ENCODE data around the gene AK5. TPM values are rescaled to one million over a fixed set of nuclear protein-coding genes. Genes with fewer than 3 reads are reported as not detected.

Gene AK5
- total and polyA plus RNA-seq, 2 of the 4 experiments (the other 2 are of a cell fraction), result 22.5 to 25.8 TPM

DNA sequence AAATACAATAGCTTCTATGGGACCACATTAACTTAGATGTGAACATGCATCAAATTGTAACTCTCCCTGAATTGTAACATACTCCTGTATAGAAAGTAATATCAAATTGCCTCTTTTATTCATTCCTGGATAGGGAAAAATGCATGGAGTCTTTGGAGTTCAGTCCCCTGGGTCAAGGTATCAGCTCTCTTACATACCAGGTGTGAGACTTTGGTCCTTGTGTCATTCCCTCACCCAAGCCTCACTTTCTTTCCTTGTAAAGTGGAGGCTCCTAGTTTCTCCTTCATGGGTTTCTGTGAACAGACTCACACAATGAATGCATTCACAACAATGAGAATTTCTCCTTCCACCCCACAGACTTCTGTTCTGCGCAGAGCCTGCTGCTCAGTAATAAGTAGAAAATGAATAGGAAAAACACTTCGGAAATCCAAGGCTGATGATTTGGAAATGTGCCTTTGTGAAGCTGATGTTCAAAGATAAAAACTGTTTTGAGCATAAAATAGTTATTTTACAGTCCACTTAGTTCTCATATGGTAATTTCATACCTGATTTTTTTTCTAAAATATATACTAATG lies 185.3 kb downstream of the AK5 start:
- Histone ChIP-seq H3K27me3 (ENCODE audit: control insufficient read depth, insufficient read depth, low read length) (no peaks in the 10 kb centered on the region), H2AK9ac (replicated peaks; ENCODE audit: low read depth, low read length, poor library complexity) (no peak overlapping the region), H4K8ac (ENCODE audit: low read depth in 2 of 2, low read length in 2 of 2) (peak overlapping the region in 1 of 2 experiments; percentile 4; a peak in 3 of 4 replicates), H2AK5ac (ENCODE audit: low read depth, low read length) (no peak overlapping the region), H2AFZ (replicated peaks; ENCODE audit: low read length, poor library complexity) (no peak overlapping the region), H4K20me1 (ENCODE audit: insufficient read depth, low read length) (no peaks in the 10 kb centered on the region), H3K14ac (replicated peaks; ENCODE audit: low read depth, low read length) (no peak overlapping the region; the same call in 1 of the 2 replicates), H2BK15ac (ENCODE audit: low read depth, low read length) (no peak overlapping the region), H3K18ac (ENCODE audit: low read depth, low read length) (no peak overlapping the region), H3K4me1 (ENCODE audit: control insufficient read depth, insufficient read depth, low read length) (peaks cover 12% of the 10 kb centered on the region), H3K9me1 (ENCODE audit: insufficient read depth, low read length) (peaks cover 16% of the 10 kb centered on the region), H3K9ac (ENCODE audit: low read depth, low read length) (no peak overlapping the region), H3K56ac (ENCODE audit: extremely low read depth, insufficient read depth, low read length) (no peak overlapping the region), H3K23ac (ENCODE audit: low read depth, low read length) (no peak overlapping the region), H3K36me3 (ENCODE audit: control insufficient read depth, insufficient read depth, low read length) (no peaks in the 10 kb centered on the region), H3K9me3 (ENCODE audit: control insufficient read depth, insufficient read depth, low read length) (no peaks in the 10 kb centered on the region), H2BK5ac (ENCODE audit: low read depth, low read length, poor library complexity, severe bottlenecking) (peak overlapping the region; percentile 34), H4K5ac (ENCODE audit: low read depth, low read length) (peak overlapping the region; percentile 26; the same call in 1 of the 2 replicates), H4K91ac (ENCODE audit: insufficient read depth, low read depth, low read length) (no peak overlapping the region; the same call in 1 of the 2 replicates), H3K79me1 (ENCODE audit: low read depth in 1 of 2, low read length in 2 of 2) (peaks cover 0 to 52% of the 10 kb centered on the region in 2 experiments; a peak in 2 of 4 replicates), H2BK120ac (ENCODE audit: low read depth, low read length) (0 out of 2 replicates have a peak overlapping the region, but pooled peaks have one; percentile 2), H2BK20ac (ENCODE audit: low read depth, low read length) (0 out of 2 replicates have a peak overlapping the region, but pooled peaks have one; percentile 57), H3K4me3 (ENCODE audit: insufficient read depth, low read depth, low read length) (no peak overlapping the region), H3K27ac (ENCODE audit: insufficient read depth, low read length) (no peak overlapping the region), H3K4ac (ENCODE audit: low read depth, low read length) (peak overlapping the region; percentile 37; the same call in 1 of the 2 replicates), H3K4me2 (ENCODE audit: low read depth, low read length) (no peak overlapping the region)
- ChIA-PET CTCF (no interaction called here), POLR2A (ENCODE audit: unreplicated experiment) (no interaction called here)
- no TSS peak for BruUV-seq (replicated peaks)
- WGBS, 2 experiments (ENCODE audit: extremely low coverage in 2 of 2, insufficient read length in 1 of 2), result no CpG with 5 or more reads among the region's 2 CpGs
- in situ Hi-C loops (cut with MboI; ENCODE audit: low sequenced_read_pairs), result no loop called here
- intact Hi-C loops (cut with micrococcal nuclease), result no loop called here
- ATAC-seq (ENCODE audit: low read depth) (no peak), DNase-seq (no peak)
- dilution Hi-C loops (cut with HindIII; ENCODE audit: low sequenced_read_pairs, unreplicated experiment), result no loop called here
- TF ChIP-seq, protein P1, sequence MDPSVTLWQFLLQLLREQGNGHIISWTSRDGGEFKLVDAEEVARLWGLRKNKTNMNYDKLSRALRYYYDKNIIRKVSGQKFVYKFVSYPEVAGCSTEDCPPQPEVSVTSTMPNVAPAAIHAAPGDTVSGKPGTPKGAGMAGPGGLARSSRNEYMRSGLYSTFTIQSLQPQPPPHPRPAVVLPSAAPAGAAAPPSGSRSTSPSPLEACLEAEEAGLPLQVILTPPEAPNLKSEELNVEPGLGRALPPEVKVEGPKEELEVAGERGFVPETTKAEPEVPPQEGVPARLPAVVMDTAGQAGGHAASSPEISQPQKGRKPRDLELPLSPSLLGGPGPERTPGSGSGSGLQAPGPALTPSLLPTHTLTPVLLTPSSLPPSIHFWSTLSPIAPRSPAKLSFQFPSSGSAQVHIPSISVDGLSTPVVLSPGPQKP (IDR thresholded peaks at IDR 0.05; ENCODE audit: borderline replicate concordance, low read depth, low read length), result no peak
- no peak for TF ChIP-seq SMC3 (IDR thresholded peaks at IDR 0.05; ENCODE audit: low read depth, low read length)
